Parathyroid adenoma (tissue), 2 donors: ENCODE results near the gene UQCR11.

ENCODE experiments used
- H2AFZ ChIP-seq: fragments of 300-600 bp; sonication (generic); one replicate; pipeline ENCODE4 v1.7.0; 2017; ENCODE audit warnings: antibody characterized with exemption, mild to moderate bottlenecking
- H3K27ac ChIP-seq: fragments of 300-600 bp; sonication (generic); one replicate; pipeline ENCODE4 v1.7.0; 2017
- H3K27me3 ChIP-seq: fragments of 300-600 bp; sonication (generic); one replicate; pipeline ENCODE4 v1.7.0; 2017; ENCODE audit warnings: low read length; ENCODE audit not compliant: control insufficient read depth, insufficient read depth
- H3K36me3 ChIP-seq: fragments of 300-600 bp; sonication (generic); one replicate; pipeline ENCODE4 v1.7.0; 2017; ENCODE audit warnings: low read length; ENCODE audit not compliant: control insufficient read depth, insufficient read depth
- H3K4me1 ChIP-seq: fragments of 300-600 bp; sonication (generic); one replicate; pipeline ENCODE4 v1.7.0; 2017; ENCODE audit warnings: control low read depth
- H3K4me2 ChIP-seq: fragments of 300-600 bp; sonication (generic); one replicate; pipeline ENCODE4 v1.7.0; 2017; ENCODE audit warnings: low read length
- H3K4me3 ChIP-seq: fragments of 300-600 bp; sonication (generic); one replicate; pipeline ENCODE4 v1.7.0; 2017; ENCODE audit warnings: low read depth, low read length
- H3K79me2 ChIP-seq: fragments of 300-600 bp; sonication (generic); one replicate; pipeline ENCODE4 v1.7.0; 2017; ENCODE audit warnings: control low read depth
- H3K9ac ChIP-seq: fragments of 300-600 bp; sonication (generic); one replicate; pipeline ENCODE4 v1.7.0; 2017; ENCODE audit warnings: mild to moderate bottlenecking
- H3K9me3 ChIP-seq: fragments of 300-600 bp; sonication (generic); one replicate; pipeline ENCODE4 v1.7.0; 2017; ENCODE audit warnings: low read length; ENCODE audit not compliant: control insufficient read depth
- CTCF ChIP-seq: fragments of 300-600 bp; sonication (generic); IDR thresholded peaks from one replicate; pipeline ENCODE4 v1.7.0; 2017; ENCODE audit warnings: antibody characterized with exemption, mild to moderate bottlenecking
- donor health status: primary hyperparathyroidism.

UQCR11 gene

GRCh38 chr19:1567848-1568227 lies 37.4 kb downstream of the UQCR11 start:
- Histone ChIP-seq H3K79me2 (no peaks in the 10 kb centered on the region), H3K4me3 (no peak overlapping the region), H3K27me3 (no peaks in the 10 kb centered on the region), H3K4me1 (no peaks in the 10 kb centered on the region), H3K36me3 (no peaks in the 10 kb centered on the region), H3K9ac (no peak overlapping the region), H3K9me3 (no peaks in the 10 kb centered on the region), H3K4me2 (no peak overlapping the region), H2AFZ (no peak overlapping the region), H3K27ac (no peak overlapping the region)
- TF ChIP-seq CTCF = no peak

DNA sequence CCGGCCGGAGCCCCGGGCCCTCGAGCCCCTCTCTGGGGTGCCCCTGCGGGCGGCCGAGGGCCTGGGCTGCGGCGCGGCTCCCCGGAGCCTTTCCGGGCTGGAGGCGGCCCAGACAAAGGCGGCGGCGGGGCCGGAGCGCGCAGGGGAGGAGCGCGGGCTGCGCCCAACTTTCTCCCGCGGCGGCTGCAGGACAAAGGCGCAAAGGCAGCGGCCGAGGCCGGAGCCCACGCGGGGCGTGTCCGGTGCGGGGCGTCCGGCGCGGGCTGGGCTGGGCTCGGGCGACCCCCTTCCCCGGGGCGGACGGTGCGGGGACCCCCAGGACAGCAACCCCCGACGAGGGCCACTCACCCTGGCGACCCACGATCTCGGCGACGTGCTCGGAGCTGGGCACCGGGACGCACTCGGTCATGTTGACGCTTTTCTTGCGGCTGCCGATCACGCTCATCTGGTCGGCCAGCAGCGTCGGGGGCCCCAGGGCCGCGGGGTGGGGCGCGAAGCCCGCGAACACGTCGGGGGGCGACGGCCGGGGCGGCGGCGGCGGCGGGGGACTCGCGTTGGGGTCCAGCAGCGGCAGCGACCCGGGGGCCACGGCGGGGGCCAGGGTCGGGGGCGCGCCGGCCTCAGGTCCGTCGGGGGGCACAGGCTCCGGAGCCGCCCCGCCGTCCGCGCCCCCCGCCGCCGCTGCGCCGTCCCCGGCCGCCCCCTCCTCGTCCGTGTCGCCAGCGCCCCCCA lies 38.0 kb downstream of the UQCR11 start:
- peak overlapping the region; percentile 62 for H3K4me3 ChIP-seq
- no peaks in the 10 kb centered on the region for H3K27me3 ChIP-seq
- peak overlapping the region; percentile 92 for H3K4me2 ChIP-seq
- TF ChIP-seq CTCF = no peak
- H3K27ac ChIP-seq = no peak overlapping the region
- H2AFZ ChIP-seq = peak overlapping the region; percentile 85
- H3K9me3 ChIP-seq = no peaks in the 10 kb centered on the region
- no peak overlapping the region for H3K9ac ChIP-seq
- H3K79me2 ChIP-seq = no peaks in the 10 kb centered on the region
- no peaks in the 10 kb centered on the region for H3K4me1 ChIP-seq
- no peaks in the 10 kb centered on the region for H3K36me3 ChIP-seq

GRCh38 chr19:1566392-1567115 lies 38.7 kb downstream of the UQCR11 start:
- H3K4me3 ChIP-seq = peak overlapping the region; percentile 62
- H3K27ac ChIP-seq = no peak overlapping the region
- H3K36me3 ChIP-seq = no peaks in the 10 kb centered on the region
- H2AFZ ChIP-seq = peak overlapping the region; percentile 85
- no peaks in the 10 kb centered on the region for H3K27me3 ChIP-seq
- H3K4me1 ChIP-seq = no peaks in the 10 kb centered on the region
- H3K4me2 ChIP-seq = peak overlapping the region; percentile 92
- no peaks in the 10 kb centered on the region for H3K79me2 ChIP-seq
- no peaks in the 10 kb centered on the region for H3K9me3 ChIP-seq
- no peak overlapping the region for H3K9ac ChIP-seq
- TF ChIP-seq CTCF = no peak

DNA sequence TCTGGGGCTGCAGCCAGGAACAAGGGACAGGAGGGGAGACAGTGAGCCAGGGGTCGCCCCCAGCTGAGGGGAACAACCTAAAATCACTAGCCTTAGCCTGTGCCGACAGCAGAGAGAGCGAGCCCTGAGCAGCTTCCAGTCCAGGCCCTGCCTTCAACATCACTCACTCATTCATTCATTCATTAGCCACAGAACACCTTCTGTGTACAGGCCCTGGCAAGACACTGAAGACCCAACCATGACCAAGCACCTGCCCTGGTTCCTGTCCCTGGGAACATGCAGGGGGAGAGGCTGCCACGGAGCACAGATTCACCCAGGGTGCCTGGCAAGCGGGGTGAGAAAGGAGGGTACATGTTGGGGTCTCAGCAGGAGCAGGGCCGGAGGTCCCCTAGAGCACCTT lies 42.0 kb downstream of the UQCR11 start:
- H3K27ac ChIP-seq = no peak overlapping the region

More for the DNA sequence above, 42.0 kb downstream of the UQCR11 start:
- Histone ChIP-seq H3K4me3 (no peak overlapping the region), H3K27me3 (no peaks in the 10 kb centered on the region), H3K4me1 (no peaks in the 10 kb centered on the region), H2AFZ (no peak overlapping the region), H3K9ac (no peak overlapping the region), H3K9me3 (no peaks in the 10 kb centered on the region), H3K36me3 (no peaks in the 10 kb centered on the region), H3K4me2 (no peak overlapping the region), H3K79me2 (no peaks in the 10 kb centered on the region)
- no peak for TF ChIP-seq CTCF
